NCI-H1048 (cell line): ENCODE results near the gene ANKRD13B.
"Not testable (repeated sequence)": the region's sequence is repeated elsewhere in the genome, so short reads cannot be mapped to it uniquely, and the experiment has no call there.

ENCODE experiments used
- DNase-seq: peaks from one replicate; lab custom pipeline; 2025; lab: John Stamatoyannopoulos, UW

Gene ANKRD13B

GRCh38 chr17:29592850-29593551, at the start of gene ANKRD13B:
ANKRD13B (plus strand) TSS chr17:29593132; CDS start chr17:29593622, 490 bp downstream.
- DNase-seq = no peak

- no peak for DNase-seq
Observed at GRCh38 chr17:29544066-29544465, 48.9 kb upstream of the ANKRD13B start.

GRCh38 chr17:29546085-29546484, 46.8 kb upstream of the ANKRD13B start:
- no peak for DNase-seq

GRCh38 chr17:29546830-29547229, 46.1 kb upstream of the ANKRD13B start:
- no peak for DNase-seq

- DNase-seq = no peak
Observed at GRCh38 chr17:29549177-29549923, 43.6 kb upstream of the ANKRD13B start.

GRCh38 chr17:29555840-29556239, 37.1 kb upstream of the ANKRD13B start:
- no peak for DNase-seq

GRCh38 chr17:29557085-29557738, 35.7 kb upstream of the ANKRD13B start:
- no peak for DNase-seq

GRCh38 chr17:29557739-29558116, 35.2 kb upstream of the ANKRD13B start:
- no peak for DNase-seq

- not testable (repeated sequence) for DNase-seq
Observed at GRCh38 chr17:29558139-29558538, 34.8 kb upstream of the ANKRD13B start.

- DNase-seq = no peak
Observed at GRCh38 chr17:29559640-29560039, 33.3 kb upstream of the ANKRD13B start.

- DNase-seq = no peak
Observed at GRCh38 chr17:29560316-29560715, 32.6 kb upstream of the ANKRD13B start.

- no peak for DNase-seq
Observed at GRCh38 chr17:29561554-29562517, 31.1 kb upstream of the ANKRD13B start.

GRCh38 chr17:29562615-29563014, 30.3 kb upstream of the ANKRD13B start:
- DNase-seq = no peak

GRCh38 chr17:29563816-29564215, 29.1 kb upstream of the ANKRD13B start:
- no peak for DNase-seq

GRCh38 chr17:29565643-29566472, 27.1 kb upstream of the ANKRD13B start:
- no peak for DNase-seq

GRCh38 chr17:29566473-29567303, 26.2 kb upstream of the ANKRD13B start, which contains the start of gene ABHD15:
ABHD15 (minus strand) TSS chr17:29567037; CDS start chr17:29566966, 71 bp downstream.
- no peak for DNase-seq

GRCh38 chr17:29567304-29567553, 25.7 kb upstream of the ANKRD13B start:
- no peak for DNase-seq

- peak; percentile 55 for DNase-seq
Observed at GRCh38 chr17:29567554-29568330, 25.2 kb upstream of the ANKRD13B start.
